ENCODE data around the gene WDR6. TPM values are rescaled to one million over a fixed set of nuclear protein-coding genes. Genes with fewer than 3 reads are reported as not detected.

The WDR6 gene
- total and polyA plus RNA-seq, 9 of the 15 experiments (the other 6 are each of a cell fraction or from before 2014, with no cell fraction given) = 8.9 to 90.6 (median 44.7) TPM

- FAIRE-seq (no peak), ATAC-seq (no peak), DNase-seq (ENCODE audit: extremely low read depth in 1 of 4, low spot score in 3 of 4) (no peak)
- H3K9me3 ChIP-seq (replicated peaks; ENCODE audit: control insufficient read depth, insufficient read depth, low read depth, low read length) = no peaks in the 10 kb centered on the region
- no peak overlapping the region for H2AFZ ChIP-seq (ENCODE audit: low read depth, low read length)
- 0 out of 2 replicates have a peak, but pooled peaks cover 10% of the 10 kb centered on the region for H4K20me1 ChIP-seq (replicated peaks; ENCODE audit: control insufficient read depth, insufficient read depth, low read length)
- ChIA-PET CTCF (ENCODE audit: low intra/inter-chr PET ratio) (no interaction called here), POLR2A (interaction anchor here (0.5 to 8.4 kb wide), 10 partner anchors 9 to 452 kb away, joined by 3 to 104 read pairs (median 6); partner anchors contain the start of genes ARIH2, IMPDH2, QRICH1 and WDR6)
- H3K4me3 ChIP-seq = peak overlapping the region; percentile 74
- peaks cover 42% of the 10 kb centered on the region; the same call in 2 of the 3 replicates for H3K36me3 ChIP-seq (ENCODE audit: control insufficient read depth, insufficient read depth, low read length)
- no TSS peak for BruUV-seq (replicated peaks)
- peaks cover 69% of the 10 kb centered on the region for H3K79me2 ChIP-seq (ENCODE audit: control insufficient read depth, insufficient read depth, low read length)
- peaks cover 8 to 57% of the 10 kb centered on the region in 2 experiments; a peak in 4 of 5 replicates for H3K4me1 ChIP-seq (replicated peaks in 1 of 2; ENCODE audit: control insufficient read depth in 2 of 2, insufficient read depth in 2 of 2, low read length in 2 of 2)
- no peaks in the 10 kb centered on the region for H3K27me3 ChIP-seq (ENCODE audit: control insufficient read depth in 2 of 2, insufficient read depth in 2 of 2, low read length in 2 of 2)
- in situ Hi-C loops (cut with MboI) = no loop called here
- intact Hi-C loops (cut with micrococcal nuclease) = loop anchor here (10.0 kb wide), 1 partner anchor 145 kb away; the partner anchor contains the start of gene CCDC71
- H3K9me1 ChIP-seq (ENCODE audit: control insufficient read depth, insufficient read depth, low read length) = peaks cover 3% of the 10 kb centered on the region
- H3K4me2 ChIP-seq (ENCODE audit: insufficient read depth, low read length) = peak overlapping the region; percentile 92
- under 1% methylated on average over 12 of the region's 12 CpGs for WGBS (ENCODE audit: insufficient coverage, low coverage, missing lambda C conversion rate)
- H3K9ac ChIP-seq (ENCODE audit: insufficient read depth in 1 of 2, low read depth in 2 of 2, low read length in 2 of 2) = peak overlapping the region; percentile 98 to 99
- H3K27ac ChIP-seq (ENCODE audit: extremely low read depth, low read depth, low read length) = peak overlapping the region; percentile 99
- peak; percentile 25 for TF ChIP-seq RBBP5 (IDR thresholded peaks at IDR 0.05; ENCODE audit: borderline replicate concordance, insufficient read depth, low read length, poor library complexity, severe bottlenecking)
- no peak for TF ChIP-seq OTX1 (CRISPR knock-in tag; IDR thresholded peaks at IDR 0.05)
- TF ChIP-seq TEAD1 (CRISPR knock-in tag; IDR thresholded peaks at IDR 0.05) = no peak; a peak in 1 of 4 replicates
- TF ChIP-seq ZNF12 (CRISPR knock-in tag; IDR thresholded peaks at IDR 0.05) = no peak
- no peak for TF ChIP-seq HNRNPLL (IDR thresholded peaks at IDR 0.05; ENCODE audit: low read depth, low read length, poor library complexity, severe bottlenecking)
- TF ChIP-seq ZFX (CRISPR knock-in tag; IDR thresholded peaks at IDR 0.05) = peak; percentile 56; the same call in 1 of the 2 replicates
- no peak for TF ChIP-seq SOX6 (IDR thresholded peaks at IDR 0.05)
- no peak for TF ChIP-seq MLLT1 (IDR thresholded peaks at IDR 0.05)
- no peak for TF ChIP-seq ZNF184 (CRISPR knock-in tag; IDR thresholded peaks at IDR 0.05)
- TF ChIP-seq SAP30 (IDR thresholded peaks at IDR 0.05; ENCODE audit: borderline replicate concordance, insufficient read depth, low read depth, low read length, poor library complexity, severe bottlenecking) = no peak
- no peak for TF ChIP-seq FOXM1 (IDR thresholded peaks at IDR 0.05; ENCODE audit: low read depth)
- TF ChIP-seq FOXM1 (CRISPR knock-in tag; IDR thresholded peaks at IDR 0.05; ENCODE audit: low read depth) = no peak
- TF ChIP-seq ZMIZ1 (IDR thresholded peaks at IDR 0.05; ENCODE audit: low read depth in 2 of 2, low read length in 2 of 2) = no peak
- TF ChIP-seq ZSCAN32 (CRISPR knock-in tag; IDR thresholded peaks at IDR 0.05) = no peak
Observed at GRCh38 chr3:49019941-49020329, 12.7 kb downstream of the WDR6 start.
